ENCODE measurements around the gene OR5A2.
"Not testable (repeated sequence)": the region's sequence is repeated elsewhere in the genome, so short reads cannot be mapped to it uniquely, and the experiment has no call there.

The OR5A2 gene, protein sequence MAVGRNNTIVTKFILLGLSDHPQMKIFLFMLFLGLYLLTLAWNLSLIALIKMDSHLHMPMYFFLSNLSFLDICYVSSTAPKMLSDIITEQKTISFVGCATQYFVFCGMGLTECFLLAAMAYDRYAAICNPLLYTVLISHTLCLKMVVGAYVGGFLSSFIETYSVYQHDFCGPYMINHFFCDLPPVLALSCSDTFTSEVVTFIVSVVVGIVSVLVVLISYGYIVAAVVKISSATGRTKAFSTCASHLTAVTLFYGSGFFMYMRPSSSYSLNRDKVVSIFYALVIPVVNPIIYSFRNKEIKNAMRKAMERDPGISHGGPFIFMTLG

DNA sequence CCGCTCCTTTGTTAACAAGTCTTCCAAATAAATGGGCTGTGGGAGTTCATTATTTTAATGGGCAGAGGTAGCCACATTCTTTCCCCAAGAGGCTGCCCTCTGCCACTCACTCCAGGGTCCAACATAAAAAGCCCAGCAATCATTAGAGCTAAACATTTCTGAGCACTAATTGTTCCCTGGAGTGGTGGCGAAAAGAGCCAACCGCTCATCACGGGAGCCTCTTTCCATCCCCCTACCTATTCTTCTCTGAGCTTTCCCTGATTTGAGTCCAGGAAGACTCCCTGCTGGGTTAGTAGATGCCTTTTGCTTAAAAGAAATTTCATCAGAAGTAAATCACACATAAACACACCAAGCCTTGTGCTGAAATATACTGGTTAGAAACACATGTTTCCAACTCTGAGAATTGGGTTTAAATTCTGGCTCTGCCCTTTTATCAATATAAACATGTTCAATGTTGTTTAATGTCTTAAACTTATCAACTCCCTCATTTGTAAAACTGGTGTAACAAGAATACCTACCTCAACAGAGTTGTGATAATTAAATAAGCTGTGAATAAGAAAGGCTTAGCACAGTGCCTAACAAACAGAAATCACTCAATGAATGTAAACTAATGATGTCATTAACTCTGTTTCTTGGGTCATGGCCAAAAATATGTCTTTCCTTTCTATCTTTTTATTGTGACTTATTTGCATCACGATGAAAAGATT lies at the start of gene OR5A2:
OR5A2 (minus strand) TSS at position 53 of the 707 bp plus-strand sequence. CDS start 3,460 bp downstream, outside the sequence.
- peaks cover 9% of the 10 kb centered on the region for H3K4me1 ChIP-seq (ENCODE audit: insufficient read depth, low read length)
- no peak within 1 kb of the TSS for H3K9ac ChIP-seq (ENCODE audit: low read depth, low read length)
- no peaks in the 10 kb centered on the region for H3K36me3 ChIP-seq (ENCODE audit: insufficient read depth, low read length)
- H3K9me3 ChIP-seq (ENCODE audit: control insufficient read depth, insufficient read depth, low read length): no peaks in the 10 kb centered on the region

- no peak overlapping the region for H3K9ac ChIP-seq (ENCODE audit: low read depth, low read length)
- H3K9me3 ChIP-seq (ENCODE audit: control insufficient read depth, insufficient read depth, low read length): no peaks in the 10 kb centered on the region
- no peaks in the 10 kb centered on the region for H3K4me1 ChIP-seq (ENCODE audit: insufficient read depth, low read length)
- no peaks in the 10 kb centered on the region for H3K36me3 ChIP-seq (ENCODE audit: insufficient read depth, low read length)
Observed at GRCh38 chr11:59475176-59475575, 49.0 kb upstream of the OR5A2 start.

- Histone ChIP-seq H3K9ac (ENCODE audit: low read depth, low read length) (no peak within 1 kb of the TSS), H3K9me3 (ENCODE audit: control insufficient read depth, insufficient read depth, low read length) (no peaks in the 10 kb centered on the region), H3K4me1 (ENCODE audit: insufficient read depth, low read length) (no peaks in the 10 kb centered on the region), H3K36me3 (ENCODE audit: insufficient read depth, low read length) (no peaks in the 10 kb centered on the region)
Observed at GRCh38 chr11:59473015-59473414, 46.8 kb upstream of the OR5A2 start, which contains the start of gene OR4D10. Gene OR4D10, plus strand, starts transcription at chr11:59473315. Its CDS starts 4,115 bp downstream, at chr11:59477430.

DNA sequence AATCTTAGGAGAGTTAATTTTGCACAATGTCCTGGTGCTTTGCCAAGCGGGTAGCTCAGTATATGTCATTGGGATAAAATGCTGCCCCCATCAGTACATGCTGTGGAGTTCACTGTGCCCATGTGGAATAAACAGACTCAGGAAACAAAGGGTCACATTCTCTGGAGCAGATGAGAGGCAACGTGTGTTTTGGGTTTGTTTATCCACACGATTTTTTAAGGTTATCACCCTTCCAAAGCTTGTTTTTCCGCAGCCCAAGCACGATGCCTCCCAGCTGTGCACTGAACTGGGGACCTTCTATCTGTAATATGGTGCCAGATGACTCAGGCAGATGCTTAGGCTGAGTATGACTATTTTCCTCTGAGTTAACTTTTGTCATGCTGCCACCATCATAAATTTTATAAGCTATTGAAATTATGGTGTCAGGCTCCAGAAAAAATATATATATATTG lies 37.0 kb upstream of the OR5A2 start:
- Histone ChIP-seq H3K9ac (ENCODE audit: low read depth, low read length) (no peak overlapping the region), H3K9me3 (ENCODE audit: control insufficient read depth, insufficient read depth, low read length) (no peaks in the 10 kb centered on the region), H3K36me3 (ENCODE audit: insufficient read depth, low read length) (no peaks in the 10 kb centered on the region), H3K4me1 (ENCODE audit: insufficient read depth, low read length) (no peaks in the 10 kb centered on the region)

GRCh38 chr11:59459916-59460315 lies 33.7 kb upstream of the OR5A2 start:
- Histone ChIP-seq H3K36me3 (ENCODE audit: insufficient read depth, low read length) (no peaks in the 10 kb centered on the region), H3K9ac (ENCODE audit: low read depth, low read length) (no peak overlapping the region), H3K4me1 (ENCODE audit: insufficient read depth, low read length) (no peaks in the 10 kb centered on the region), H3K9me3 (ENCODE audit: control insufficient read depth, insufficient read depth, low read length) (no peaks in the 10 kb centered on the region)

- Histone ChIP-seq H3K36me3 (ENCODE audit: insufficient read depth, low read length) (no peaks in the 10 kb centered on the region), H3K4me1 (ENCODE audit: insufficient read depth, low read length) (no peaks in the 10 kb centered on the region), H3K9ac (ENCODE audit: low read depth, low read length) (no peak within 1 kb of the TSS), H3K9me3 (ENCODE audit: control insufficient read depth, insufficient read depth, low read length) (no peaks in the 10 kb centered on the region)
Observed at GRCh38 chr11:59456661-59457060, 30.4 kb upstream of the OR5A2 start, which contains the start of gene OR4D6. Gene OR4D6, plus strand, starts transcription at chr11:59456961. Its CDS starts 0 bp downstream, at chr11:59456961.

DNA sequence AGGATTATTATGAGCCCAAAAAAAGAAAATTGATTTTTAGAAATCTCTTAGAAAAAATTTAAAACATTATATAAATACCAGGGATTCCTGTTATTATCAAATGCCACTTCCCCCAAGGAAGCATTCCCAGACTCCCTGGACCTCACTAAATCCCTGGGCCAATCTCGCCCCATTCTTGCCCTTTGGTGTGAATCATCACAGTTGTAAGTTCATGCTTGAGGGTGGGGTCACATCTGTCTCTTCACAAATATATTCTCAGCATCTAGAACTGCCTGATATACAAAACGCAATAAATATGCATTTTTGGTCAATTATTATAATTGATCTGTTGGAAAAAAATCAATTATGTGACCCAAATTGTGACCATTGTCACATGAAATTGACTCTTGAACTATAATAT lies 22.3 kb upstream of the OR5A2 start:
- Histone ChIP-seq H3K9ac (ENCODE audit: low read depth, low read length) (no peak overlapping the region), H3K36me3 (ENCODE audit: insufficient read depth, low read length) (no peaks in the 10 kb centered on the region), H3K9me3 (ENCODE audit: control insufficient read depth, insufficient read depth, low read length) (no peaks in the 10 kb centered on the region; the same call in 1 of the 2 replicates), H3K4me1 (ENCODE audit: insufficient read depth, low read length) (no peaks in the 10 kb centered on the region)

DNA sequence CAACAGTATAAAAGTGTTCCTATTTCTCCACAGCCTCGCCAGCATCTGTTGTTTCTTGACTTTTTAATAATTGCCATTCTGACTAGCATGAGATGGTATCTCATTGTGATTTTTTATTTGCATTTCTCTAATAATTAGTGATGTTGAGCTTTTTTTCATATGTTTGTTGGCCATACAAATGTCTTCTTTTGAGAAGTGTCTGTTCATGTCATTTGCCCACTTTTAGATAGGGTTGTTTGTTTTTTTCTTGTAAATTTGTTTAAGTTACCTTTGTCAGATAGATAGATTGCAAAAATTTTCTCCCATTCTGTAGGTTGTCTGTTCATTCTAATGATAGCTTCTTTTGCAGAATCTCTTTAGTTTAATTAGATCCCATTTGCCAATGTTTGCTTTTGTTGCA lies 19.4 kb upstream of the OR5A2 start:
- H3K9me3 ChIP-seq (ENCODE audit: control insufficient read depth, insufficient read depth, low read length); H3K9ac ChIP-seq (ENCODE audit: low read depth, low read length); H3K4me1 ChIP-seq (ENCODE audit: insufficient read depth, low read length); H3K36me3 ChIP-seq (ENCODE audit: insufficient read depth, low read length): not testable (repeated sequence)

DNA sequence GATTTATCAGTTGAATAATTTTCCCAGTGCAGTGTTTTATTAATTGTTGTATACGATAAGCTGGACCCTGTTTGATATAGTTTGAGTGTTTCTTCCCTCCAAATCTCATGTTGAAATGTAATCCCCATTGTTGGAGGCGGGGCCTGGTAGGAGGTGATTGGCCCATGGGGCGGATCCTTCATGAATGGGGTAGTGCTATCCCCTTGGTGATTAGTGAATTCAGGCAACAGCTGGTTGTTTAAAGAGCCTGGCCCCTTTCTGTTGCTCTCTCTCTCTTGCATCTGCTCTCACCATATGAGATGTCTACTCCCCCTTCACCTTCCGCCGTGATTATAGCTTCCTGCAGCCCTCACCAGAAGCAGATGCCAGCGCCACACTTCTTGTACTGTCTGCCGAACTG lies 11.6 kb upstream of the OR5A2 start:
- no peaks in the 10 kb centered on the region for H3K4me1 ChIP-seq (ENCODE audit: insufficient read depth, low read length)
- no peak overlapping the region for H3K9ac ChIP-seq (ENCODE audit: low read depth, low read length)
- H3K9me3 ChIP-seq (ENCODE audit: control insufficient read depth, insufficient read depth, low read length): no peaks in the 10 kb centered on the region
- H3K36me3 ChIP-seq (ENCODE audit: insufficient read depth, low read length): no peaks in the 10 kb centered on the region

DNA sequence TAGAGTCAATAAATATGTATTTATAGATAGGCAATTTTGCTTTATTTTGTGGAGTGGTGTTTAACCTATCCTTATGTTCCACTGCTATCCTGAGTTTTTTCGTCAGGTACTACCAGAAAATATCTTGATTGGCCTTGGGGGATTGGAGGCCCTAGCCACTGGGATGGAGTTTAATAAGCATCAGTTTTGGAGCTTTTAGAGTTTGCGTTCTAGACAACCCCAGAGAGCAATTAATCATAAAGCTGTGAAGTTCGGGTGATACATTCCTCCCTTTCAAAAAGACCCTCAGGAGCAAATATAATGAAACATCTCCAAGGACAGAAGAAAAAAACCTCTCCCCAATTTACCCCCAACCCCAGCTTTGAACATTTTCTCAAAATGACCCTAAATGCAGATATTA lies 10.0 kb upstream of the OR5A2 start, which contains the start of gene OR5A1:
OR5A1 (plus strand) TSS at position 301 of the 400 bp plus-strand sequence. CDS start 6,700 bp downstream, outside the sequence.
- Histone ChIP-seq H3K36me3 (ENCODE audit: insufficient read depth, low read length) (no peaks in the 10 kb centered on the region), H3K9me3 (ENCODE audit: control insufficient read depth, insufficient read depth, low read length) (no peaks in the 10 kb centered on the region), H3K9ac (ENCODE audit: low read depth, low read length) (no peak within 1 kb of the TSS), H3K4me1 (ENCODE audit: insufficient read depth, low read length) (no peaks in the 10 kb centered on the region)

DNA sequence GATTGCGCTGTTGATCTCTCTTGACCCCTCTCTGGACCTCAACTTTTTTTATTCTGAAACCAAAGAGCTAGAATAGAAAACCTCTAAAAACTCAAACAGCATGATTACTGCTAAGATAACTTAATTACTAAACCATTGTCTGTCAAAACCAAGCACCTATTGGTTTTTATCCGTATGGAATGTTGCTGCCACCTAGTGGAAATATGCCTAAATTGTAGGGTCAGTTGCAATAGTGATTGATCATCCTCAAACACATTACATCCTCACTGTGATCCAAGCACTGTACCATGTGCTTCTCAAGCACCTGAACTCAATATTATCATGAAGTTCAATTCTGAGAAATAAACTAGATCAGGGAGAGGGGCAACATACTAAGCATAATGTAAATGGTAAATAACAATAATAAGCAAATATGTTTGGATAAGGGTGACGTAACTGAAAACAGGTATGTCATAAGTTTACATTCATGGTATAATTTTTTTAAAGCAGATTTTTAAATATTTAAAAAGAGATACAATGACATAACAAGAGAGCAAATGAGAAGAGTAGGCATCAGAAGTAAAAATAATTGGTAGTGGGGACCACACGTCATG lies 3.8 kb upstream of the OR5A2 start:
- Histone ChIP-seq H3K9me3 (ENCODE audit: control insufficient read depth, insufficient read depth, low read length) (no peaks in the 10 kb centered on the region), H3K36me3 (ENCODE audit: insufficient read depth, low read length) (no peaks in the 10 kb centered on the region), H3K4me1 (ENCODE audit: insufficient read depth, low read length) (peaks cover 9% of the 10 kb centered on the region), H3K9ac (ENCODE audit: low read depth, low read length) (no peak overlapping the region)

DNA sequence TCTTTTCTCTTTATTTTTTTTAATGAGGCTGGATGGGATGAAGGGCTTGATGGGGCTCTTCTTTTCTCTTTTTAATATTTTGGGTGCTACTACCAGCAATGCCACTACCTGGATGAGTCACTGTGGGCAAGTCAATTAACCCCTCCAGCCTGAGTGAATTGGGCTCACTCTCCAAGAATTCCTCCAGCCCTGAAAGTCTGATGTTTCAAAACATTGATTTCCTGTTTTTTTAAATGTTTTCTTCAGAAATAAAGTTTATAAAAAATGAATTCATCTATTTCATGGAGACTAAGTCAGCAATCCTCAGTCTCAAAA lies 812 bp upstream of the OR5A2 start:
- Histone ChIP-seq H3K9ac (ENCODE audit: low read depth, low read length) (no peak overlapping the region), H3K9me3 (ENCODE audit: control insufficient read depth, insufficient read depth, low read length) (no peaks in the 10 kb centered on the region), H3K4me1 (ENCODE audit: insufficient read depth, low read length) (peaks cover 9% of the 10 kb centered on the region), H3K36me3 (ENCODE audit: insufficient read depth, low read length) (no peaks in the 10 kb centered on the region)

GRCh38 chr11:59425131-59425530 lies 1.1 kb downstream of the OR5A2 start:
- no peaks in the 10 kb centered on the region for H3K36me3 ChIP-seq (ENCODE audit: insufficient read depth, low read length)
- no peak overlapping the region for H3K9ac ChIP-seq (ENCODE audit: low read depth, low read length)
- no peaks in the 10 kb centered on the region for H3K9me3 ChIP-seq (ENCODE audit: control insufficient read depth, insufficient read depth, low read length)
- peaks cover 9% of the 10 kb centered on the region for H3K4me1 ChIP-seq (ENCODE audit: insufficient read depth, low read length)

DNA sequence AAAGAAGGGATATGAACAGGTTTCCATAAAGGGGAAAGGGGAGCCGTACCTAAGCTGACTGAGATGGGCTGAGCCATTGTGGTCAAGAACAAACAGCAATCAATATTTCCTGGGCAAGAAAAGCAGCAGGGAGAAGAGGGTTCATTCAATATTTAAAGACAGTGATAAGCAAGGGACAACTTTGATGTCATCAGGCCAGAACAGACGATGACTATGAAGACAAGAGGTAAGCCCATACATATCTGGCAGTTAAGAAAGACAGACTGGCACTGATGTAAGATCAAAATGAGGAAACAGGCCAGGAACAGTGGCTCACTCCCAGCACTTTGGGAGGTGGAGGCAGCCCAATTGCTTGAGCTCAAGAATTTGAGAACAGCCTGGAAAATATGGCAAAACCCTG lies 2.4 kb downstream of the OR5A2 start:
- Histone ChIP-seq H3K4me1 (ENCODE audit: insufficient read depth, low read length) (peaks cover 9% of the 10 kb centered on the region), H3K36me3 (ENCODE audit: insufficient read depth, low read length) (no peaks in the 10 kb centered on the region), H3K9ac (ENCODE audit: low read depth, low read length) (no peak overlapping the region), H3K9me3 (ENCODE audit: control insufficient read depth, insufficient read depth, low read length) (no peaks in the 10 kb centered on the region)

GRCh38 chr11:59418156-59418555 lies 8.1 kb downstream of the OR5A2 start:
- Histone ChIP-seq H3K36me3 (ENCODE audit: insufficient read depth, low read length) (no peaks in the 10 kb centered on the region), H3K9me3 (ENCODE audit: control insufficient read depth, insufficient read depth, low read length) (no peaks in the 10 kb centered on the region), H3K9ac (ENCODE audit: low read depth, low read length) (no peak overlapping the region), H3K4me1 (ENCODE audit: insufficient read depth, low read length) (no peaks in the 10 kb centered on the region)
